A549 (cell line): ENCODE measurements around the gene TLCD5. TPM values are rescaled to one million over a fixed set of nuclear protein-coding genes. Genes with fewer than 3 reads are reported as not detected.

Experiments
- ATAC-seq, 2 experiments: fragments of 200-7000 bp in 1 of 2; fragments of >200 bp in 1 of 2; cut with Nextera tagmentation in 1 of 2; cut with Tn5 transposase in 1 of 2; 3 replicates each; pipeline versions ENCODE4 v1.8.0 to v1.9.1; 2018 to 2020; ENCODE audit warnings: mild to moderate bottlenecking in 1 of 2, moderate library complexity in 1 of 2
- CTCF ChIA-PET: fragments of 300-600 bp; sonication (Branson Sonifier 250); formaldehyde crosslinking; extraction: SDS; loops from one replicate; lab custom pipeline; 2021; ENCODE audit warnings: antibody characterized with exemption, inconsistent platforms; lab: Yijun Ruan, JAX
- POLR2A ChIA-PET: fragments of 350-600 bp; formaldehyde crosslinking; extraction: SDS; loops from one replicate; lab custom pipeline; 2021; ENCODE audit warnings: antibody characterized with exemption, inconsistent platforms; lab: Yijun Ruan, JAX
- DNase-seq, 2 experiments: peaks; one replicate each; pipeline versions ENCODE4 v3.0.0 to v3.0.0-alpha.2; 2011 to 2016; ENCODE audit warnings: low read depth in 1 of 2, low spot score in 1 of 2
- FAIRE-seq: peaks from 2 replicates; lab custom pipeline; 2011; peaks lifted over from hg19 to GRCh38; lab: Jason Lieb, UNC
- H3K27ac ChIP-seq, 2 experiments: fragments of >200 bp; sonication (Bioruptor Twin); formaldehyde crosslinking; 3 replicates each; pipeline ENCODE4 v1.5.1; 2016 to 2017
- H3K4me1 ChIP-seq: fragments of >200 bp; sonication (Bioruptor Twin); formaldehyde crosslinking; 3 replicates; pipeline ENCODE4 v1.6.1; 2016
- H3K4me2 ChIP-seq: fragments of >200 bp; sonication (Bioruptor Twin); formaldehyde crosslinking; 3 replicates; pipeline ENCODE4 v1.6.1; 2016
- H3K4me3 ChIP-seq: fragments of >200 bp; sonication (Bioruptor Twin); formaldehyde crosslinking; 3 replicates; pipeline ENCODE4 v1.5.1; 2016
- H3K9me3 ChIP-seq: fragments of >200 bp; sonication (Bioruptor Twin); formaldehyde crosslinking; 3 replicates; pipeline ENCODE4 v1.6.1; 2016
- CBX2 ChIP-seq: fragments of 200-600 bp; sonication (generic); IDR thresholded peaks from 2 replicates; pipeline ENCODE4 v1.6.1; 2016; ENCODE audit warnings: low read depth, mild to moderate bottlenecking, borderline replicate concordance
- CTCF ChIP-seq: fragments of >200 bp; sonication (Bioruptor Twin); formaldehyde crosslinking; IDR thresholded peaks from 3 replicates; pipeline ENCODE4 v1.5.1; 2016
- E2F6 ChIP-seq: IDR thresholded peaks from 2 replicates; pipeline ENCODE4 v1.6.1; 2012; ENCODE audit warnings: low read depth, borderline replicate concordance
- EHF ChIP-seq: fragments of 250-450 bp; sonication (Bioruptor Pico); IDR thresholded peaks from 2 replicates; pipeline ENCODE4 v1.5.0; 2020; ENCODE audit warnings: mild to moderate bottlenecking
- EHMT2 ChIP-seq: fragments of 200-600 bp; sonication (generic); IDR thresholded peaks from 2 replicates; pipeline ENCODE4 v1.6.1; 2016; ENCODE audit warnings: antibody characterized with exemption, low read depth, mild to moderate bottlenecking, moderate library complexity
- ELK1 ChIP-seq: fragments of 150-350 bp; IDR thresholded peaks from 2 replicates; pipeline ENCODE4 v1.6.1; 2014; ENCODE audit warnings: low read depth, mild to moderate bottlenecking, low read length
- ESRRA ChIP-seq: fragments of 150-350 bp; IDR thresholded peaks from 2 replicates; pipeline ENCODE4 v1.6.1; 2014; ENCODE audit warnings: mild to moderate bottlenecking, low read length, borderline replicate concordance
- FOSB ChIP-seq: fragments of 250-450 bp; sonication (Bioruptor Pico); IDR thresholded peaks from 2 replicates; pipeline ENCODE4 v1.5.0; 2020; ENCODE audit warnings: mild to moderate bottlenecking, moderate library complexity
- FOSL2 ChIP-seq, 2 experiments: fragments of 450-650 bp in 1 of 2; fragments of >200 bp in 1 of 2; sonication (Bioruptor Twin) in 1 of 2; formaldehyde crosslinking; IDR thresholded peaks; 2 replicates each; pipeline versions ENCODE4 v1.5.0 to v1.6.1; 2016 to 2020; ENCODE audit warnings: mild to moderate bottlenecking in 1 of 2, moderate library complexity in 1 of 2
- GATA3 ChIP-seq: IDR thresholded peaks from 2 replicates; pipeline ENCODE4 v1.6.1; 2012; ENCODE audit warnings: borderline replicate concordance
- HDAC2 ChIP-seq: fragments of 200-600 bp; sonication (generic); IDR thresholded peaks from 2 replicates; pipeline ENCODE4 v1.6.1; 2016
- HES2 ChIP-seq: fragments of >200 bp; sonication (Bioruptor Twin); formaldehyde crosslinking; IDR thresholded peaks from 2 replicates; pipeline ENCODE4 v1.6.1; 2016
- HOXB5 ChIP-seq: fragments of 250-450 bp; sonication (Bioruptor Pico); IDR thresholded peaks from 2 replicates; pipeline ENCODE4 v1.5.0; 2020; ENCODE audit warnings: mild to moderate bottlenecking, moderate library complexity
- JUN ChIP-seq, 2 experiments: fragments of >200 bp; sonication (Bioruptor Twin); formaldehyde crosslinking; IDR thresholded peaks; 2 replicates in 1 of 2; 3 replicates in 1 of 2; pipeline ENCODE4 v1.6.1; 2016 to 2017
- MAFK ChIP-seq: fragments of 450-650 bp; IDR thresholded peaks from 2 replicates; pipeline ENCODE4 v1.6.1; 2014; ENCODE audit not compliant: partially characterized antibody
- MAX ChIP-seq: IDR thresholded peaks from 2 replicates; pipeline ENCODE4 v1.6.1; 2012
- MAZ ChIP-seq: fragments of 150-350 bp; IDR thresholded peaks from 2 replicates; pipeline ENCODE4 v1.6.1; 2014; ENCODE audit warnings: antibody characterized with exemption, low read depth, low read length, borderline replicate concordance
- NR3C1 ChIP-seq: fragments of >200 bp; sonication (Bioruptor Twin); formaldehyde crosslinking; IDR thresholded peaks from 3 replicates; pipeline ENCODE4 v1.6.1; 2017
- PBX3 ChIP-seq: IDR thresholded peaks from 2 replicates; pipeline ENCODE4 v1.6.1; 2012
- POLR2A ChIP-seq: IDR thresholded peaks from 2 replicates; pipeline ENCODE4 v1.6.1; 2012; ENCODE audit warnings: mild to moderate bottlenecking, low read length
- RCOR1 ChIP-seq: fragments of 150-350 bp; IDR thresholded peaks from 2 replicates; pipeline ENCODE4 v1.6.1; 2014; ENCODE audit warnings: antibody characterized with exemption, low read length, low read depth
- REST ChIP-seq: fragments of 200-600 bp; sonication (generic); IDR thresholded peaks from 2 replicates; pipeline ENCODE4 v1.6.1; 2016; ENCODE audit warnings: antibody characterized with exemption, mild to moderate bottlenecking, moderate library complexity
- SREBF2 ChIP-seq: fragments of 450-650 bp; IDR thresholded peaks from 2 replicates; pipeline ENCODE4 v1.6.1; 2014; ENCODE audit warnings: mild to moderate bottlenecking, moderate library complexity
- TFCP2L1 ChIP-seq: fragments of 250-450 bp; sonication (Bioruptor Pico); IDR thresholded peaks from 2 replicates; pipeline ENCODE4 v1.5.0; 2021; ENCODE audit warnings: mild to moderate bottlenecking
- TP53 ChIP-seq: fragments of 250-450 bp; sonication (Bioruptor Pico); IDR thresholded peaks from 2 replicates; pipeline ENCODE4 v1.5.0; 2021; ENCODE audit warnings: mild to moderate bottlenecking, moderate library complexity
- WGBS: methylation state at CpG from one replicate; pipeline ENCODE4 v1.1.6; 2017; ENCODE audit errors: missing lambda C conversion rate; 5-methylcytosine and 5-hydroxymethylcytosine counted together
- polyA plus RNA-seq, 4 experiments: library from polyadenylated mRNA; depleted of rRNA in 3 of 4; stranded (reverse); fragments of >200 nt; fragmentation: RNase III in 1 of 4; extraction: RNeasy Plus Mini Kit Qiagen cat#74134 plus additional on column Dnase treatment in 1 of 4; gene quantifications; 2 replicates in 3 of 4; 3 replicates in 1 of 4; pipeline ENCODE4 v1.2.3, GENCODE V29; 2011 to 2017

Gene TLCD5
- polyA plus RNA-seq, 2 of the 4 experiments (the other 2 are of a cell fraction), result 5.8 to 12.9 TPM

- DNase-seq, result no peak
- no peak for TF ChIP-seq CBX2
- TF ChIP-seq EHMT2, result no peak
- no peak for TF ChIP-seq HES2
- TF ChIP-seq FOSB (CRISPR knock-in tag), result no peak
- TF ChIP-seq RCOR1, result no peak
- TF ChIP-seq FOSL2 (IDR thresholded peaks at IDR 0.05), result no peak
- TF ChIP-seq FOSL2 (CRISPR knock-in tag; IDR thresholded peaks at IDR 0.05), result no peak
- TF ChIP-seq ELK1, result no peak
- TF ChIP-seq HDAC2, result no peak
- TF ChIP-seq JUN (IDR thresholded peaks at IDR 0.05), result no peak
- TF ChIP-seq GATA3, result no peak
- TF ChIP-seq E2F6, result no peak
- TF ChIP-seq MAZ, result no peak
- Histone ChIP-seq H3K4me2 (no peak overlapping the region), H3K9me3 (no peaks in the 10 kb centered on the region), H3K4me3 (no peak overlapping the region), H3K27ac (no peak overlapping the region), H3K4me1 (peaks cover 41% of the 10 kb centered on the region)
- ATAC-seq, result no peak
- WGBS, result 93% methylated on average over 2 of the region's 2 CpGs
- ChIA-PET POLR2A (no interaction called here), CTCF (no interaction called here)
- FAIRE-seq, result no peak
These were observed 18.3 kb downstream of the TLCD5 start for GRCh38 chr11:120343429-120343828.

GRCh38 chr11:120344302-120345004 lies 19.4 kb downstream of the TLCD5 start:
- no peak overlapping the region for H3K4me3 ChIP-seq
- peaks cover 40% of the 10 kb centered on the region for H3K4me1 ChIP-seq
- FAIRE-seq (no peak), ATAC-seq (no peak)
- no peak overlapping the region for H3K4me2 ChIP-seq
- CTCF ChIA-PET, result no interaction called here
- no peak for TF ChIP-seq ESRRA
- peak; percentile 12 for TF ChIP-seq MAFK
- TF ChIP-seq, all 56 proteins: peak for 1
- DNase-seq, result no peak
- Histone ChIP-seq H3K27ac (no peak overlapping the region), H3K9me3 (no peaks in the 10 kb centered on the region)
- POLR2A ChIA-PET, result no interaction called here
- WGBS, result 100% methylated on average over 1 of the region's 1 CpG

GRCh38 chr11:120346233-120346632 lies 21.1 kb downstream of the TLCD5 start:
- ATAC-seq (no peak), DNase-seq (no peak), FAIRE-seq (no peak)
- Histone ChIP-seq H3K4me2 (no peak overlapping the region), H3K4me1 (peaks cover 31% of the 10 kb centered on the region), H3K27ac (no peak overlapping the region), H3K4me3 (no peak overlapping the region), H3K9me3 (no peaks in the 10 kb centered on the region)
- ChIA-PET CTCF (no interaction called here), POLR2A (interaction anchor here (1.2 kb wide), 1 partner anchor 9 kb away, joined by 3 read pairs; no protein-coding TSS in a partner anchor)
- WGBS, result 73% methylated on average over 1 of the region's 1 CpG
- no peak for TF ChIP-seq POLR2A
- no peak for TF ChIP-seq E2F6
- TF ChIP-seq HDAC2, result no peak
- no peak for TF ChIP-seq CTCF
- no peak for TF ChIP-seq PBX3
- no peak for TF ChIP-seq REST
- no peak for TF ChIP-seq TP53 (CRISPR knock-in tag)
- no peak for TF ChIP-seq HOXB5 (CRISPR knock-in tag)
- TF ChIP-seq SREBF2, result no peak
- TF ChIP-seq TFCP2L1 (CRISPR knock-in tag), result no peak
- TF ChIP-seq MAX, result no peak
- no peak for TF ChIP-seq NR3C1
- no peak for TF ChIP-seq EHF (CRISPR knock-in tag)
